Mucosa of stomach (tissue), 1 donor: Measurements from ENCODE around the gene MAPK10.
"Not testable (repeated sequence)": the region's sequence is repeated elsewhere in the genome, so short reads cannot be mapped to it uniquely, and the experiment has no call there.

Experiments
- H3K27me3 ChIP-seq: one replicate; pipeline ENCODE4 v1.7.0; 2013; ENCODE audit warnings: mild to moderate bottlenecking, low read length; ENCODE audit not compliant: control insufficient read depth, insufficient read depth
- H3K36me3 ChIP-seq: one replicate; pipeline ENCODE4 v1.7.0; 2013; ENCODE audit warnings: low read length; ENCODE audit not compliant: control insufficient read depth, insufficient read depth
- H3K4me1 ChIP-seq: one replicate; pipeline ENCODE4 v1.7.0; 2013; ENCODE audit warnings: mild to moderate bottlenecking, low read length; ENCODE audit not compliant: control insufficient read depth, insufficient read depth
- H3K4me3 ChIP-seq: one replicate; pipeline ENCODE4 v1.7.0; 2013; ENCODE audit warnings: low read length
- H3K9ac ChIP-seq: one replicate; pipeline ENCODE4 v1.7.0; 2013; ENCODE audit warnings: mild to moderate bottlenecking, low read length, moderate library complexity
- H3K9me3 ChIP-seq: one replicate; pipeline ENCODE4 v1.7.0; 2013; ENCODE audit warnings: mild to moderate bottlenecking, low read length, moderate library complexity; ENCODE audit not compliant: control insufficient read depth
- donor health status: Pancreatic carcinoma.

Gene MAPK10

DNA sequence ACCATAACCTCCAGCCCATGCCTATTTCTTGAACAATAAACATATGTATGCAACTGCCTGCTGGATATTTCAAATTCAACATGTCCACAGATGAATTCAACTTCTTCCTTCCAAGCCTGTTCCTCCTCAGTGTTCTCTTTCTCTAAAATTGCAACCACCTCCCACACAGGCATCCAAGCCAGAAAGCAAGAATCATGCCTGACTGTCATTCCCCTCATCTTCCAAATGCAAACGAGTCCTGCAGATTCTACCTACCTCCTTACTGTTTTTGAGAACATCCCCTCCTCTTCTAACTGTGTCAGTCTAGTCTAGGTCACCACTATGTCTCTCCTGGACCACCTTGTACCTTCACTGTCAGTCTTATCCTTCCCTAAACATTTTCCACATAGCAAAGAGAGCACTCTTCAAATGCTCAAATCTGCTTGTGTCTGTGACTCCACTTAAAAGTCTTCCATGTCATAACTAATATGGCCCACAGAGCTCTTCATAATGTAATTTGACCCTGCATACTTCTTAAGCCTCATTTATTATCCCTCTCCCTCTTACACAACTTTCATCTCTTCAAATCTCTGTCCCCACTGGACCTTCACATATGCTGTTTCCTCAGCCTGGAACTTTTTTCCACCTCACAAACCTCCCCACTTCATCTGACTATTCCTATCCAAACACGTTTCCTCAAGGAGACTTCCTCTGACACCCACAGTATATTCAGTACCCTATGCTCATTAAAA, 25.7 kb downstream of the MAPK10 start:
- H3K9ac ChIP-seq, result no peak overlapping the region
- no peak overlapping the region for H3K4me3 ChIP-seq
- no peaks in the 10 kb centered on the region for H3K4me1 ChIP-seq
- H3K36me3 ChIP-seq, result no peaks in the 10 kb centered on the region
- no peaks in the 10 kb centered on the region for H3K27me3 ChIP-seq
- no peaks in the 10 kb centered on the region for H3K9me3 ChIP-seq

DNA sequence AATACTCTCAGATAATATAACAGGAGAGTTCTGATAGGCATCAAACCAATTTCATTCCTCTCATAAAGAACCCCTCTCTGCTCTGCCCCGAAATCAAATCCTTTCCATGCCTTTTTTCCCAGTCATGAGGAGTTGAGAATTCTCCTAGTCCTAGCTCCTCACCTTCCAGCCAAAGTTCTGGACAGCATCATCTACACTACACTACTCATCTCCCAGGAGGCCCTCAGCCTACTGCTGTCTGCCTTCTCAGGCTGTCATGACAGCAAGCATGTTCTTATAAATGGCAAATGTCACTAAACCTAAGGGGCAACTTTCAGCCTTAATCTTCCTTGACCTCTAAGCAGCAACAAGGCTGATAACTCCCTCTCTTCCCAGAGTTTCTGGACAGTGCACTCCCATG, 26.6 kb downstream of the MAPK10 start:
- H3K9ac ChIP-seq, result no peak overlapping the region
- H3K36me3 ChIP-seq, result no peaks in the 10 kb centered on the region
- no peaks in the 10 kb centered on the region for H3K9me3 ChIP-seq
- no peaks in the 10 kb centered on the region for H3K27me3 ChIP-seq
- no peaks in the 10 kb centered on the region for H3K4me1 ChIP-seq
- H3K4me3 ChIP-seq, result no peak overlapping the region

DNA sequence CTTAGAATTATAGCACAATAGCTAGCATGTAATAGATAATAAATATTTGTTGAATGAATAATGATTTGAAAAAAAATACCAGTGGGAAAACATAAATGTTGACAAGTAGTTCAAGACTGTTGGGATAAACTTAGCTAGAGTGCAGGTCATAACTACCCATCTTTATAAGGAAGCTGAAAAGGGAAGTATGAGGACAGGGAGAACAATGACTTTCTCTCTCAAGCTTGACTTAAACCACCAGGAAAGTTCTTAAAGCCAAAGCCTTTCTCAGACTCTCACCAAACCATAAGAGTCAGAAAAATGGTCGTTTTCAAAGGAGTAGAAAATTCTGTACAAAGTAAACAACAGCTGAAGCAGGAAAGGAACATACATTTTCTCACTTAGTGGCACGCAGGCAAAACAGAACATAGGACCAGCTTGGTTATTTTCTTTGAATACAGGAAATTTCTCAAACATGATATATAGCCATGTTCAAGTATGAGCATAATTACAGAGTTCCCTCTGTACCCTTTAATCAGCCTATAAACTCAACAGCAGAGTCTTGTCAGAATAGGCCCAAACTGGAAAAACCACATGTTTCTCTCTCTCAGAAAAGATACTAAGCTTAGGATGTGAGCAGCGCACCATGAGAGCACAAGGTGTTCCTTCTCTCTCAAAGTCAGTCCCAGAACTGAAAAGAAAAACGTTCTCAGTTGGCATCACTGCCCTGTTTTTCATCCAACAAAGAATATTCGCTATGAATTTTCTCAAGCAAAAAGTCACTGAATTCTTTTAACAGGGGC, 28.7 kb downstream of the MAPK10 start:
- no peak overlapping the region for H3K9ac ChIP-seq
- no peaks in the 10 kb centered on the region for H3K4me1 ChIP-seq
- no peaks in the 10 kb centered on the region for H3K27me3 ChIP-seq
- H3K36me3 ChIP-seq, result no peaks in the 10 kb centered on the region
- H3K4me3 ChIP-seq, result no peak overlapping the region
- H3K9me3 ChIP-seq, result no peaks in the 10 kb centered on the region

DNA sequence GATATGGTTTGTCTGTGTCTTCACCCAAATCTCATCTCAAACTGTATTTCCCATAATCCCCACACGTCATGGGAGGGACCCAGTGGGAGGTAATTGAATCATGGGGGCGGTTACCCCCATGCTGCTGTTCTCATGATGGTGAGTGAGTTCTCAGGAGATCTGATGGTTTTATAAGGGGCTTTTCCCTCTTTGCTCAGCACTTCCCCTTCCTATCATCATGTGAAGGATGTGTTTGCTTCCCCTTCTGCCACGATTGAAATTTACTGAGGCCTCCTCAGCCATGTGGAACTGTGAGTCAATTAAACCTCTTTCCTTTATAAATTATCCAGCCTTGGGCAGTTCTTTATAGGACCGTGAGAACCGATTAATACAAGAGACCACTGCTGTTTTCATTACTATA, 29.4 kb downstream of the MAPK10 start:
- H3K4me1 ChIP-seq, H3K27me3 ChIP-seq, H3K36me3 ChIP-seq, H3K4me3 ChIP-seq, H3K9ac ChIP-seq, H3K9me3 ChIP-seq: not testable (repeated sequence)

DNA sequence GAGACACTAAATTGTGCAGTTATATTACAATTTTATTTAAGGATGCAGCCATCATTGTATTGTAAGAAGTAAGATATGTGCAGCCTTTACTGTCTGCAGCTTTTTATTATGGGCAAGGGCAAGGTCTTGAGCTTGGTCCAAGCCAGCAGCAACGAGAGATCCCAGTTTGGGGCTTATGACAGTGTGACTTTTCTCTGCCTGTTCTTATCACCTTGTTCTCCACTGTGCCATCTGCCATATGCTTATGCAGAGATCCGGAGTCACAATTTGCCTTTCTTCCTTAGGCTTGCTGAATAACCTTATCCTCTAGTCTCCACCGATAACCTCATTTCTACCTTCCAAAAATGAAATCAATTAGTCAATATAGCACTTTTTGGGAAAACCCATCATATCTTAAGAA, 30.4 kb downstream of the MAPK10 start:
- Histone ChIP-seq H3K4me3 (no peak overlapping the region), H3K36me3 (no peaks in the 10 kb centered on the region), H3K9ac (no peak overlapping the region), H3K4me1 (no peaks in the 10 kb centered on the region), H3K9me3 (no peaks in the 10 kb centered on the region), H3K27me3 (no peaks in the 10 kb centered on the region)

DNA sequence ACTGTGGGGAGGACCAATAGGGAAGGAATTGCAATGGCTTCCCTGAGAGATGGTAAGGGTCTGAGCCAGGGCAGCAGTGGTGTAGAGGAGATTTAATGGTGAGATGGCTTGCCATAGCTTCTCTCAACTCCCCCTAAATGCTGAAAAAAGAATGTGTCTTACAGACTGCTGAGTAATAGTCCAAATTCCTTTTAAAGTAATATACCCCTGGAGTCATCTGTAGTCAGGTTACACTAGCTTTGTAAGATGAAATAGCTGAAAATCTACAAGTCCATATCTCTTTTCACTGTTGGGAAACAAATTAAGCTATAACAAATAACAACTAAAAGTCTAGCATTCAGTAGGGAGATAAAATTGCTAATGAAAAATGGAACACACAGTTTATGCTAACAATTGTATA, 33.5 kb downstream of the MAPK10 start:
- Histone ChIP-seq H3K4me1 (no peaks in the 10 kb centered on the region), H3K4me3 (no peak overlapping the region), H3K9me3 (no peaks in the 10 kb centered on the region)

DNA sequence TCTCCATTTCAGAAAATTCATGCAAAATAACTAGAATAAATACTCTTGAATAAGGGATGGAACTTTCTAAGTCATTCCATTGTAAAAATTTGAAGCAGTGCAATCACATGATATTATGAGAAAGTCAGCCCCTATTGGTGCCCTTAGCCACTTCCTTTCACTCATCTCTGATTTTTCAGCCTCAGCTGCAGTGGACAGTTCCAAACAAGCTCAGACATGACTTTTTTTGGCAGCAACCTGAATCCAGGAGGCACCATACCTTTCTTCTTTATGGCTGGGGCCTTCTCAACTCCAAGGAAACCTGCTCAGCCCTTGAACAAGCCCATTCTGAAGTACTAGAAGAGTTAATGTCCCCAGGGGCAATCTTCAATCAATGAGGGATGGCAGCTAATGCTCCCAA, 40.5 kb downstream of the MAPK10 start:
- Histone ChIP-seq H3K36me3 (no peaks in the 10 kb centered on the region), H3K9ac (no peak overlapping the region), H3K27me3 (no peaks in the 10 kb centered on the region), H3K4me1 (no peaks in the 10 kb centered on the region), H3K9me3 (no peaks in the 10 kb centered on the region), H3K4me3 (no peak overlapping the region)

More for the DNA sequence above, 33.5 kb downstream of the MAPK10 start:
- Histone ChIP-seq H3K36me3 (no peaks in the 10 kb centered on the region), H3K9ac (no peak overlapping the region), H3K27me3 (no peaks in the 10 kb centered on the region)

DNA sequence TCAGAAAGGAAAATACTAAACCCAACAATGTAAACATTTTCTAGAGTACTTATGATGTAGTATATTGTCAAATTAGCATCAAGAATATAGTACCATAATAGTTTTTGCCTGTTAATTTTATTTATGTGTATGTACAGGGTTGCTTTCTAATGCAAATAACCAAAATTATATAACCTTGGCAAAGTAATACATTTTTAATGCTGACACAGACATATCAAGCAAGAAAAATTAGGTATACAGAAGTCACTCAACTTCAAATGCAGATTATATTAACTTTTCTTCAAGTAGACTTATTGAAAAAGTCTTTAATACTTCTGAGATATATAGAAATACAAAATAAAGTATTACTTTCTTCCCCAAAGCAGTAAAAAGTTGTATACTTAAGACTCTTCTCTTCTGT, 44.3 kb downstream of the MAPK10 start:
- Histone ChIP-seq H3K4me3 (no peak overlapping the region), H3K36me3 (no peaks in the 10 kb centered on the region), H3K9ac (no peak overlapping the region), H3K9me3 (no peaks in the 10 kb centered on the region), H3K27me3 (no peaks in the 10 kb centered on the region), H3K4me1 (no peaks in the 10 kb centered on the region)

DNA sequence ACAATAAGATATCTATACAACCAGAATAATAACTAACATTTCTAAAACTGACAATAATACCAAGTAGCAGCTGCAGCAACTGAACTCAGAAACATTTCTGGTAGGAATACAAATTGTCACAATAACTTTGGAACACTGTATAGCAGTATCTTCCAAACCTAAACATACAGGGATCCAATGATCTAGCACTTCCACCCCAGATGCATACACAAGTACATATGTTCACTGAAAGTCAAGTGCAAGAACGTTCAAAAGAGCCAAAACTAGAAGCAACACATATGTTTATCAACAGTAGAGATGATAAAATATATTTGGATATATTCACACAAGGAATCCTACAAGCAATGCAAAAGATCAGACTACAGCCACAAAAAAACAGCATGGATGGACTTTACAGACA, 46.2 kb downstream of the MAPK10 start:
- Histone ChIP-seq H3K36me3 (no peaks in the 10 kb centered on the region), H3K4me1 (no peaks in the 10 kb centered on the region)

DNA sequence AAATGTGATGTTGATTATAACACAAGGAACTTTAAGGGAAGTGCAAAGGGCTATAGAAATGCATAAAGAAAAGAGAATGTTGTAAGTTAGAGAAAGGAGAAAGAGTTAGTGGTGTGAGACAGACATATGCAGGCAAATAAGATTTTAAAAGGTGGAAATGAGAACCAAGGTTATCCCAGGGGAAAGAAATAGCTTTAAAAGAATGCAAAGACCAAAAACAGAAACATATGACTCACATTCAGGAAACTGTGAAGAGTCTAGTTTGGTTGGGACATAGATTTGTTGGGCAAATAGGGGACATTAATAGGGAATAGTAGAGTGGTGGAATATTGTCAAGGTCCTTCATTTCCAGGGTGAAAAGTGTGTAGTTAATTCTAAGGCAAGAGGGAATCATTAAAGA, 52.4 kb downstream of the MAPK10 start:
- Histone ChIP-seq H3K4me1 (no peaks in the 10 kb centered on the region), H3K36me3 (no peaks in the 10 kb centered on the region)

More for the DNA sequence above, 46.2 kb downstream of the MAPK10 start:
- Histone ChIP-seq H3K27me3 (no peaks in the 10 kb centered on the region), H3K9me3 (no peaks in the 10 kb centered on the region), H3K9ac (no peak overlapping the region), H3K4me3 (no peak overlapping the region)

DNA sequence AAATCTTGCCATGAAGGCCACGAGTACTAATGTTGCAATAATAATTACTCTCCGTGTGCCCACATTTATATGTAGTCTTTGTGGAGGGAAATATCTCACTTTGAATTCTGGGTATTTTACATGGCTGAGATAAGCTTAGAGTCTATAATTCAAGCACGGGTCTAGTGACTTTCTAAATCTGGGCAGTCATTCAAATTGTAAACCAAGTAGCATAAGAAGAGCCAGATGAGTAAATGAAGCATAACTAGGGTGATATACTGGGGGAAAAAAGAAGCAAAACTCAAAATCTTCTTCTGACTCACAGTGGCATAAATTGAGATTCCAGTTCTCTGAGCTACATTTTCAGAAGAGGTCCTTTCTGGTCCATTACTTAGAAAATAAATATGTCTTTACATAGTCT, 53.0 kb downstream of the MAPK10 start:
- Histone ChIP-seq H3K9me3 (no peaks in the 10 kb centered on the region), H3K9ac (no peak overlapping the region), H3K36me3 (no peaks in the 10 kb centered on the region), H3K27me3 (no peaks in the 10 kb centered on the region), H3K4me3 (no peak overlapping the region), H3K4me1 (no peaks in the 10 kb centered on the region)

More for the DNA sequence above, 52.4 kb downstream of the MAPK10 start:
- H3K9me3 ChIP-seq, result no peaks in the 10 kb centered on the region
- no peaks in the 10 kb centered on the region for H3K27me3 ChIP-seq
- H3K4me3 ChIP-seq, result no peak overlapping the region
- H3K9ac ChIP-seq, result no peak overlapping the region

DNA sequence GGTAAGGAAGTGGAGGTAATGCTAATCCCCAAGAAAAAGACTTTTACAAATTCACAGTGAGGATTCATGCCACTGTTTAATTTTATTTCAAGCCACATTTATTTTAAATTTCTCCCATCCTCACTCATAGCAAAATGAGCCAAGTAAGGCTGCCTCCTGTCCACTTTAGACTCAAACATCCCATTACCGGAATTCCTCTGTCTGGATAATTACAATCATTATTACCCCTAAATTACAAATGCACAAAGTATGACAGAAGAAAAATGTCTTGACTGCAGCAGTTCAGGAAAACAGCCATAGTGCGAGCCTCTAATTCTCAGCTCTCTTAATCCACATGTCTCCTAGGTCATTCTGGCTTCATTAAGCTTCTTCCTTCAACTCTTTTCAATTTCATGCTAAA, 57.0 kb downstream of the MAPK10 start:
- Histone ChIP-seq H3K4me3 (no peak overlapping the region), H3K4me1 (no peaks in the 10 kb centered on the region), H3K9me3 (no peaks in the 10 kb centered on the region), H3K36me3 (no peaks in the 10 kb centered on the region), H3K9ac (no peak overlapping the region), H3K27me3 (no peaks in the 10 kb centered on the region)
